Peyer's patch (tissue), 4 donors: ENCODE measurements around the gene BROX.

Experiments
- CTCF ChIP-seq, 6 experiments: fragments of 450-650 bp in 4 of 6; fragments of 200-600 bp in 2 of 6; sonication (generic) in 1 of 6; IDR thresholded peaks; one replicate each; pipeline ENCODE4 v1.5.1; 2017 to 2019; ENCODE audit warnings: antibody characterized with exemption in 6 of 6, mild to moderate bottlenecking in 3 of 6, moderate library complexity in 1 of 6
- POLR2A ChIP-seq, 2 donors: fragments of 450-650 bp; IDR thresholded peaks; one replicate each; pipeline ENCODE4 v1.5.1; 2017; ENCODE audit warnings: antibody characterized with exemption in 2 of 2, mild to moderate bottlenecking in 2 of 2, moderate library complexity in 2 of 2

- TF ChIP-seq CTCF (IDR thresholded peaks at IDR 0.05): no peak
- no peak for TF ChIP-seq POLR2A (IDR thresholded peaks at IDR 0.05)
These were observed 54.8 kb downstream of the BROX start for GRCh38 chr1:222767152-222767571.
